HepG2 (cell line): Measurements from ENCODE around the gene SECTM1. TPM values are rescaled to one million over a fixed set of nuclear protein-coding genes. Genes with fewer than 3 reads are reported as not detected.

Source experiments
- ATAC-seq: fragments of 200-7000 bp; cut with Tn5 transposase; 3 replicates; pipeline ENCODE4 v1.9.1; 2020; ENCODE audit warnings: mild to moderate bottlenecking, moderate library complexity
- BruUV-seq: library from RNA; stranded (reverse); fragments of 400-500 nt; replicated peaks from 2 replicates; lab custom pipeline; 2021; lab: Mats Ljungman, UMichigan
- CTCF ChIA-PET: fragments of 300-600 bp; formaldehyde crosslinking; extraction: SDS; loops from one replicate; lab custom pipeline; 2021; ENCODE audit warnings: low total read pairs, inconsistent platforms, low intra/inter-chr PET ratio; lab: Yijun Ruan, JAX
- POLR2A ChIA-PET: fragments of 350-600 bp; sonication (Branson Sonifier 250); formaldehyde crosslinking; loops from one replicate; lab custom pipeline; 2020; ENCODE audit warnings: antibody characterized with exemption, inconsistent platforms; lab: Yijun Ruan, JAX
- DNase-seq: peaks from one replicate; pipeline ENCODE4 v3.0.0-alpha.2; 2015; ENCODE audit warnings: low spot score
- FAIRE-seq: peaks from 3 replicates; lab custom pipeline; 2011; peaks lifted over from hg19 to GRCh38; lab: Jason Lieb, UNC
- H2AFZ ChIP-seq: one replicate; pipeline ENCODE4 v1.6.1; 2011; ENCODE audit warnings: low read length, inconsistent platforms
- H3K27ac ChIP-seq: fragments of 300-600 bp; 3 replicates; pipeline ENCODE4 v1.8.0; 2011; ENCODE audit warnings: mixed run types, mild to moderate bottlenecking, mixed read lengths, low read length, inconsistent platforms; ENCODE audit not compliant: insufficient read depth; ENCODE audit errors: extremely low read length
- H3K27me3 ChIP-seq, 2 experiments: fragments of 200-600 bp in 1 of 2; 2 replicates in 1 of 2; 3 replicates in 1 of 2; pipeline versions ENCODE4 v1.6.0 to v1.8.0; 2011; ENCODE audit warnings: low read length in 2 of 2, mild to moderate bottlenecking in 2 of 2, moderate library complexity in 2 of 2, inconsistent platforms in 1 of 2; ENCODE audit not compliant: insufficient read depth in 2 of 2, control insufficient read depth in 1 of 2
- H3K36me3 ChIP-seq, 2 experiments: fragments of 200-600 bp in 1 of 2; replicated peaks in 1 of 2; 2 replicates in 1 of 2; 3 replicates in 1 of 2; pipeline versions ENCODE4 v1.5.1 to v1.8.0; 2011; ENCODE audit warnings: low read length in 2 of 2, inconsistent platforms in 1 of 2; ENCODE audit not compliant: insufficient read depth in 2 of 2, control insufficient read depth in 1 of 2
- H3K4me1 ChIP-seq: 2 replicates; pipeline ENCODE4 v1.5.1; 2012; ENCODE audit warnings: low read length, inconsistent platforms; ENCODE audit not compliant: insufficient read depth
- H3K4me2 ChIP-seq: 2 replicates; pipeline ENCODE4 v1.6.0; 2011; ENCODE audit warnings: low read depth, low read length, inconsistent platforms
- H3K4me3 ChIP-seq, 3 experiments: fragments of 200-600 bp in 1 of 3; sonication (generic), shearing (Covaris generic) in 1 of 3; replicated peaks in 1 of 3; 2 replicates each; pipeline ENCODE4 v1.5.1; 2011 to 2016; ENCODE audit warnings: low read length in 3 of 3, inconsistent platforms in 2 of 3, low read depth in 2 of 3, mild to moderate bottlenecking in 2 of 3, control low read depth in 1 of 3, mixed read lengths in 1 of 3; ENCODE audit not compliant: insufficient read depth in 1 of 3
- H3K79me2 ChIP-seq: one replicate; pipeline ENCODE4 v1.6.1; 2011; ENCODE audit warnings: low read length, inconsistent platforms; ENCODE audit not compliant: insufficient read depth
- H3K9ac ChIP-seq: 2 replicates; pipeline ENCODE4 v1.6.0; 2011; ENCODE audit warnings: mild to moderate bottlenecking, low read depth, low read length, inconsistent platforms; ENCODE audit not compliant: insufficient read depth
- H3K9me3 ChIP-seq: 2 replicates; pipeline ENCODE4 v1.5.1; 2012; ENCODE audit warnings: mild to moderate bottlenecking, low read length
- H4K20me1 ChIP-seq: 2 replicates; pipeline ENCODE4 v1.6.0; 2011; ENCODE audit warnings: inconsistent platforms, mild to moderate bottlenecking, low read length, moderate library complexity; ENCODE audit not compliant: insufficient read depth
- AGO2 ChIP-seq: fragments of 200-400 bp; formaldehyde crosslinking; optimal IDR thresholded peaks from 2 replicates; pipeline ENCODE3; 2017; ENCODE audit warnings: mild to moderate bottlenecking, low read depth, low read length, moderate library complexity
- DZIP1 ChIP-seq: sonication (generic); formaldehyde crosslinking; IDR thresholded peaks from 2 replicates; pipeline ENCODE4 v1.5.0; 2020; ENCODE audit warnings: mild to moderate bottlenecking, missing genetic modification reagents
- HHEX ChIP-seq: IDR thresholded peaks from 2 replicates; pipeline ENCODE4 v1.6.1; 2016; ENCODE audit warnings: control low read depth
- KDM5B ChIP-seq: sonication (generic); formaldehyde crosslinking; IDR thresholded peaks from 2 replicates; pipeline ENCODE4 v1.4.0; 2020; ENCODE audit warnings: missing genetic modification reagents, mild to moderate bottlenecking, borderline replicate concordance
- KLF9 ChIP-seq: IDR thresholded peaks from 2 replicates; pipeline ENCODE4 v1.6.1; 2016; ENCODE audit warnings: low read depth
- MTF1 ChIP-seq: sonication (generic); formaldehyde crosslinking; IDR thresholded peaks from 2 replicates; pipeline ENCODE4 v1.5.0; 2020; ENCODE audit warnings: missing genetic modification reagents
- NKX3-1 ChIP-seq: sonication (generic); formaldehyde crosslinking; IDR thresholded peaks from 2 replicates; pipeline ENCODE4 v1.5.0; 2020; ENCODE audit warnings: missing genetic modification reagents
- NR1H2 ChIP-seq: sonication (generic); formaldehyde crosslinking; IDR thresholded peaks from 2 replicates; pipeline ENCODE4 v1.8.1; 2022; ENCODE audit warnings: low read depth, missing genetic modification reagents, borderline replicate concordance
- RARA ChIP-seq: IDR thresholded peaks from 2 replicates; pipeline ENCODE4 v1.6.1; 2016; ENCODE audit warnings: missing genetic modification reagents, missing compliant biosample characterization
- TEAD3 ChIP-seq: optimal IDR thresholded peaks from 2 replicates; pipeline ENCODE3; 2016; ENCODE audit warnings: borderline replicate concordance
- ZFP36L2 ChIP-seq: sonication (generic); formaldehyde crosslinking; IDR thresholded peaks from 2 replicates; pipeline ENCODE4 v1.4.0; 2020; ENCODE audit warnings: missing genetic modification reagents
- ZNF225 ChIP-seq: sonication (generic); formaldehyde crosslinking; IDR thresholded peaks from 2 replicates; pipeline ENCODE4 v1.4.0; 2020; ENCODE audit warnings: mild to moderate bottlenecking, missing genetic modification reagents
- ZNF282 ChIP-seq: fragments of 450-650 bp; IDR thresholded peaks from 2 replicates; pipeline ENCODE4 v1.6.1; 2018; ENCODE audit not compliant: partially characterized antibody
- ZNF362 ChIP-seq: sonication (generic); formaldehyde crosslinking; IDR thresholded peaks from 2 replicates; pipeline ENCODE4 v1.4.0; 2020; ENCODE audit warnings: missing genetic modification reagents, mild to moderate bottlenecking, borderline replicate concordance
- ZNF549 ChIP-seq: sonication (generic); formaldehyde crosslinking; IDR thresholded peaks from 2 replicates; pipeline ENCODE4 v1.5.0; 2020; ENCODE audit warnings: missing genetic modification reagents
- ZNF674 ChIP-seq: sonication (generic); formaldehyde crosslinking; IDR thresholded peaks from 2 replicates; pipeline ENCODE4 v1.5.0; 2020; ENCODE audit warnings: low read depth, mild to moderate bottlenecking, missing genetic modification reagents
- ZNF776 ChIP-seq: sonication (generic); formaldehyde crosslinking; IDR thresholded peaks from 2 replicates; pipeline ENCODE4 v1.4.0; 2020; ENCODE audit warnings: mild to moderate bottlenecking, missing genetic modification reagents
- WGBS: methylation state at CpG from one replicate; pipeline ENCODE4 v1.1.6; 2017; ENCODE audit warnings: low lambda C conversion rate; 5-methylcytosine and 5-hydroxymethylcytosine counted together
- in situ Hi-C: cut with HindIII; loops from 2 replicates; pipeline ENCODE4 v1.10.0; 2017; ENCODE audit warnings: low pct_unique_long_range_greater_than_20kb; ENCODE audit not compliant: extremely low pct_ligation_motif_present
- intact Hi-C: fragments of 100-400 bp; cut with micrococcal nuclease; formaldehyde crosslinking; loops from one replicate; pipeline ENCODE4 v1.10.0; 2022; ENCODE audit not compliant: unreplicated experiment
- polyA plus RNA-seq, 8 experiments: library from polyadenylated mRNA; depleted of rRNA in 3 of 8; stranded (reverse) in 7 of 8; unstranded in 1 of 8; fragments of >200 nt; fragmentation: Illumina TruSeq in 4 of 8; extraction: Trizol in 4 of 8; gene quantifications; 2 replicates each; pipeline versions ENCODE4 v1.2.1 to v1.2.3, GENCODE V29; 2011 to 2016; ENCODE audit warnings: low read depth in 4 of 8, missing spikeins in 1 of 8, mixed read lengths in 1 of 8; ENCODE audit not compliant: insufficient read depth in 1 of 8
- total RNA-seq, 5 experiments: library from RNA; depleted of rRNA; stranded (reverse); fragments of >200 nt; fragmentation: Illumina TruSeq; extraction: Trizol; gene quantifications; 2 replicates each; pipeline ENCODE4 v1.2.3, GENCODE V29; 2016; ENCODE audit warnings: low read depth in 1 of 5
- TF ChIP-seq, protein P1 (sequence below): sonication (generic); formaldehyde crosslinking; IDR thresholded peaks from 2 replicates; pipeline ENCODE4 v1.4.0; 2020; ENCODE audit warnings: mild to moderate bottlenecking, missing genetic modification reagents
- TF ChIP-seq, protein P2 (sequence below), 2 experiments: fragments of 450-650 bp in 1 of 2; sonication (generic) in 1 of 2; formaldehyde crosslinking; IDR thresholded peaks; 2 replicates each; pipeline versions ENCODE4 v1.5.0 to v1.8.0; 2020 to 2022; ENCODE audit warnings: mild to moderate bottlenecking in 1 of 2, missing genetic modification reagents in 1 of 2

The SECTM1 gene
- total and polyA plus RNA-seq, 2 of the 13 experiments (the other 11 are each of a cell fraction or from before 2014, with no cell fraction given), result 3.5 to 5.3 TPM

- Histone ChIP-seq H3K4me2 (peak overlapping the region; percentile 81), H3K79me2 (peaks cover 4% of the 10 kb centered on the region), H3K27me3 (no peaks in the 10 kb centered on the region), H3K4me1 (peaks cover 91% of the 10 kb centered on the region), H3K4me3 (peak overlapping the region in 2 of 3 experiments; percentile 0 to 61; a peak in 2 of 6 replicates), H3K9me3 (no peaks in the 10 kb centered on the region), H3K27ac (peak overlapping the region; percentile 83), H4K20me1 (no peaks in the 10 kb centered on the region), H3K36me3 (no peaks in the 10 kb centered on the region), H3K9ac (peak overlapping the region; percentile 71), H2AFZ (no peak overlapping the region)
- WGBS, result 46% methylated on average over 12 of the region's 15 CpGs
- DNase-seq, result no peak
- FAIRE-seq, result peak; percentile 26
- intact Hi-C loops, result no loop called here
- in situ Hi-C loops, result no loop called here
- ATAC-seq, result peak; percentile 4
- no TSS peak for BruUV-seq
- POLR2A ChIA-PET, result interaction anchor here (1.7 to 20.8 kb wide), 7 partner anchors 11 to 88 kb away, joined by 7 to 270 read pairs (median 39); partner anchors contain the start of gene CD7
- CTCF ChIA-PET, result no interaction called here
- TF ChIP-seq KDM5B (CRISPR knock-in tag) (peak; percentile 16; the same call in 1 of the 2 replicates), RARA (CRISPR knock-in tag) (no peak), ZNF674 (CRISPR knock-in tag) (0 out of 2 replicates have a peak, but pooled peaks have one; percentile 14), AGO2 (peak; percentile 5), ZFP36L2 (no peak), ZNF225 (CRISPR knock-in tag) (0 out of 2 replicates have a peak, but pooled peaks have one; percentile 14), DZIP1 (0 out of 2 replicates have a peak, but pooled peaks have one; percentile 81), ZNF282 (no peak), TEAD3 (CRISPR knock-in tag) (peak; percentile 17), HHEX (0 out of 2 replicates have a peak, but pooled peaks have one; percentile 23), NR1H2 (CRISPR knock-in tag) (no peak), ZNF776 (CRISPR knock-in tag) (no peak), NKX3-1 (0 out of 2 replicates have a peak, but pooled peaks have one; percentile 8), ZNF362 (CRISPR knock-in tag) (no peak), ZNF549 (0 out of 2 replicates have a peak, but pooled peaks have one; percentile 2), KLF9 (CRISPR knock-in tag) (no peak), MTF1 (CRISPR knock-in tag) (no peak)
- TF ChIP-seq, protein P1, sequence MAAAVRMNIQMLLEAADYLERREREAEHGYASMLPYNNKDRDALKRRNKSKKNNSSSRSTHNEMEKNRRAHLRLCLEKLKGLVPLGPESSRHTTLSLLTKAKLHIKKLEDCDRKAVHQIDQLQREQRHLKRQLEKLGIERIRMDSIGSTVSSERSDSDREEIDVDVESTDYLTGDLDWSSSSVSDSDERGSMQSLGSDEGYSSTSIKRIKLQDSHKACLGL (CRISPR knock-in tag), result peak; percentile 37; the same call in 1 of the 2 replicates
- TF ChIP-seq, protein P2, sequence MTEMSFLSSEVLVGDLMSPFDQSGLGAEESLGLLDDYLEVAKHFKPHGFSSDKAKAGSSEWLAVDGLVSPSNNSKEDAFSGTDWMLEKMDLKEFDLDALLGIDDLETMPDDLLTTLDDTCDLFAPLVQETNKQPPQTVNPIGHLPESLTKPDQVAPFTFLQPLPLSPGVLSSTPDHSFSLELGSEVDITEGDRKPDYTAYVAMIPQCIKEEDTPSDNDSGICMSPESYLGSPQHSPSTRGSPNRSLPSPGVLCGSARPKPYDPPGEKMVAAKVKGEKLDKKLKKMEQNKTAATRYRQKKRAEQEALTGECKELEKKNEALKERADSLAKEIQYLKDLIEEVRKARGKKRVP (CRISPR knock-in tag; IDR thresholded peaks at IDR 0.05), result no peak
These were observed 4.5 kb downstream of the SECTM1 start for GRCh38 chr17:82328994-82329507.
